GM21423 (cell line): ENCODE measurements around the gene THAP9.
"Not testable (repeated sequence)": the region's sequence is repeated elsewhere in the genome, so short reads cannot be mapped to it uniquely, and the experiment has no call there.

ENCODE experiments used
- ATAC-seq: cut with Tn5 transposase; IDR thresholded peaks from one replicate; pipeline ENCODE4 v1.9.1; 2021; ENCODE audit warnings: mild to moderate bottlenecking, moderate library complexity; ENCODE audit not compliant: unreplicated experiment

The THAP9 gene, protein sequence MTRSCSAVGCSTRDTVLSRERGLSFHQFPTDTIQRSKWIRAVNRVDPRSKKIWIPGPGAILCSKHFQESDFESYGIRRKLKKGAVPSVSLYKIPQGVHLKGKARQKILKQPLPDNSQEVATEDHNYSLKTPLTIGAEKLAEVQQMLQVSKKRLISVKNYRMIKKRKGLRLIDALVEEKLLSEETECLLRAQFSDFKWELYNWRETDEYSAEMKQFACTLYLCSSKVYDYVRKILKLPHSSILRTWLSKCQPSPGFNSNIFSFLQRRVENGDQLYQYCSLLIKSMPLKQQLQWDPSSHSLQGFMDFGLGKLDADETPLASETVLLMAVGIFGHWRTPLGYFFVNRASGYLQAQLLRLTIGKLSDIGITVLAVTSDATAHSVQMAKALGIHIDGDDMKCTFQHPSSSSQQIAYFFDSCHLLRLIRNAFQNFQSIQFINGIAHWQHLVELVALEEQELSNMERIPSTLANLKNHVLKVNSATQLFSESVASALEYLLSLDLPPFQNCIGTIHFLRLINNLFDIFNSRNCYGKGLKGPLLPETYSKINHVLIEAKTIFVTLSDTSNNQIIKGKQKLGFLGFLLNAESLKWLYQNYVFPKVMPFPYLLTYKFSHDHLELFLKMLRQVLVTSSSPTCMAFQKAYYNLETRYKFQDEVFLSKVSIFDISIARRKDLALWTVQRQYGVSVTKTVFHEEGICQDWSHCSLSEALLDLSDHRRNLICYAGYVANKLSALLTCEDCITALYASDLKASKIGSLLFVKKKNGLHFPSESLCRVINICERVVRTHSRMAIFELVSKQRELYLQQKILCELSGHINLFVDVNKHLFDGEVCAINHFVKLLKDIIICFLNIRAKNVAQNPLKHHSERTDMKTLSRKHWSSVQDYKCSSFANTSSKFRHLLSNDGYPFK

DNA sequence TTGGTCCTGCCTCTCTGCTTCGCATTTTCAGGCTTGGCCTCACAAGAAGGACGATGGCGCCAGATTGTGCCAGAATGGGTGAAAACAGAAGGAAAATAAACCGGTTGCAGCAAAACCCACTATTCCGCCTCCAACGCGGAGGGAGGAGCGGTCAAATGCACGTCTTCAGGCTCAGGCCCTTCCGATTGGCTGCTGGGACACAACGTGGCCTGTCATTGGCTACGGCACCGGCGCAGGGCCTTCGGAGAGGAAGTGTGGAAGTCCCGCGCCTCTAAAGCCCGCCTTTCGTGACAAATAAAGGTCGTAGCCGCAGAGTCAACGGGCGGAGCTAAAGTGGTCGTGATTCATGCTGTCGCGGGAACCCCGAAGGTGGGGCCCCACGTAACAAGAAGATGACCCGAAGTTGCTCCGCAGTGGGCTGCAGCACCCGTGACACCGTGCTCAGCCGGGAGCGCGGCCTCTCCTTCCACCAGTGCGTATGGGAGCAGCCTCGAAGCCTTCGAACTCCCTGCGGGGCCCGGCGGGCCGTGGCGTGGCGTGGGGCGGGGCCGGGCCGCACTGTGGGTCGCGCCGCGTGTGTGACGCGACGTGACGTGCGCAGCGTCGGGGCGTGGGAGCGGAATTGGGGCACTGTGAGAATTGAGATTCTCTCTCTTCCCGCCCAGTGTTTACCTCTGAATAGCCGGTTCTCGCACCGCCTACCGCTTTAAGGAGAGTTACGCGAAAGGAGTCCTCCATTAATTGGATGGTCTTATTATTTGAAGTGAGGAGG is at the start of gene THAP9:
TSS of gene THAP9 (plus strand) at position 325 of the 772 bp plus-strand sequence. CDS start at position 393, 68 bp downstream.
- peak; percentile 85 for ATAC-seq

DNA sequence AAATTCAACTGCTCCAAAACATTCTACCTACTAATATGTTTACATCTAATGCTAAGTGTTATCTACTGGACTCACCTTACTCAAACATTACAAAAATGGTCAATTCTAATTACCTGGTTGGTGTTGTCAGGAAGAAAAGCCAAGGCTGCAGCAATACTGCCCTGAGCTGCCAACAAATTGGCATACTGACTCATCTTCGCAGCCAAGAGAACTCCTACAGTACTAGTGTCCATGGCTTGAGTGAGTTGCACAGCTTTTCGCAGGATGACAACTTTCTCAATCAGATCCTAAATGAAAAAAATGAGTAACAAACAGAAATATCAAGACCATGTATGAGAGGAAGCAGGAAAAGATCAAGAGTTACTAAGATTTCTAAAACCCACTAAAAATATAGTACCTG is 49.2 kb upstream of the THAP9 start:
- ATAC-seq, result no peak

DNA sequence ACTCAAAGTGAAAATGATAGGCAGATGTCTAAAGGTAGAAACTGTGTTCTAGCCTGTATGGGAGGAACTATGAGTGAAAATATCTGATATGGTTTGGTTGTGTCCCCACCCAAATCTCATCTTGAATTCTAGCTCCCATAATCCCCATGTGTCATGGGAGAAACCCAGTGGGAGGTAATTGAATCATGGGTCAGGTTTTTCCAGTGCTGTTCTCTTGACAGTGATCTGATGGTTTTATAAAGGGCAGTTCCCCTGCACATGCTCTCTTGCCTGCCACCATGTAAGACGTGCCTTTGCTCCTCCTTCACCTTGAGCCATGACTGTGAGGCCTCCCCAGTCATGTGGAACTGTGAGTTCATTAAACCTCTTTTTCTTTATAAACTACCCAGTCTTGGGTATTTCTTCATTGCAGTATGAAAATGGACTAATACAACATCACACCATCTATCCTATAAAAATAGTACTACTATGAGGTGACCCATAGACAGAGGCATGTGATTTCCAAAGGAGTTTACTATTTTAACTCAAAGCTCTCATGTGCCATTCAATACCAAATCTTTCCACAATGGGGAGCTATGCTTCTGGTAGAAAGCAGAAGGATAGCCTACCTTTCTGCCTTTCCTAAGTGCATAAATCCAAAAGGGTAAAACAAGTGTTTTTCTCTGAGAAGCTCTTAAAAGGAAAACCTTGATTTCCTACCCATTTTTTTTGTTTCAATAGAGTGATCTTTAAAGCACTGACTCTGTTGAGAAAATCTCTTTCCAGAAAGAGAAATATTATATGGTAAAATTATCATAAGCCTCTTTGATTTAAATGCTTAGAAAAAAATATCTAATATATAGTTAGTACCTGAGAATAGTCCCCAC is 48.4 kb upstream of the THAP9 start:
- ATAC-seq, result no peak

DNA sequence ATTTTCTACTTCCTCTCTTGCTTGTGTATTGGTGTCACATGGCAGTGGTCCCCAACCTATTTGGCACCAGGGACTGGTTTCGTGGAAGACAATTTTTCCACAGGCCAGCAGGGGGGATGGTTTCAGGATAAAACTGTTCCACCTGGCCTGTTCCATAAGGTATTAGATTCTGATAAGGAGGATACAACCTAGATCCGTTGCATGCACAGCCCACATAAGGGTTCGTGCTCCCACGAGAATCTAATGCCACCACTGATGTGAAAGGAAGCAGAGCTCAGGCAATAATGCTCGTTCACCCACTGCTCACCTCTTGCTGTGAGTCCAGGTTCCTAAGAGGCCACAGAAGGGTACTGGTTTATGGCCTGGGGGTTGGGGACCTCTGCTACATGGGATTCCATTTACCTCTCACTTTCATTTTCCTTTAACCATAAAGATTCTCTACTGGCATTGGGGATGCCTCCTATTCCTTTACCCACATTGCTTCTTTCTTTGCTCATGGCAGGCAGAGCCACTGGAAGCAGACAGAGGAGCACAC is 47.7 kb upstream of the THAP9 start:
- ATAC-seq, result no peak

DNA sequence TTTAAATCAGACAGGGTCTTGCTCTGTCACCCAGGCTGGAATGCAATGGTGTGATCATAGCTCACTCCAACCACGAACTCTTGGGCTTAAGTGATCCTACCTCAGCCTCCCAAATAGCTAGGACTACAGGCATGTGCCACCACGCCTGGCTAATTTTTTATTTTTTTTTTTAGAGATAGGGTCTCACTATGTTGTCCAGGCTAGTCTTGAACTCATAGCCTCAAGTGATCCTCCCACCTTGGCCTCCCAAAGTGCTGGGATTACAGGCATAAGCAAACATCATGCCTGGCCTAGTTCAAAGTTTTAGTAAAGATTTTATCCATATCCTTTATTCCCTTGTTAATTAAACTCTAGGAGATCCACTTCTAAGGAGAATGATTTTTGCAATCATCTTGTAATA is 40.0 kb upstream of the THAP9 start:
- not testable (repeated sequence) for ATAC-seq

DNA sequence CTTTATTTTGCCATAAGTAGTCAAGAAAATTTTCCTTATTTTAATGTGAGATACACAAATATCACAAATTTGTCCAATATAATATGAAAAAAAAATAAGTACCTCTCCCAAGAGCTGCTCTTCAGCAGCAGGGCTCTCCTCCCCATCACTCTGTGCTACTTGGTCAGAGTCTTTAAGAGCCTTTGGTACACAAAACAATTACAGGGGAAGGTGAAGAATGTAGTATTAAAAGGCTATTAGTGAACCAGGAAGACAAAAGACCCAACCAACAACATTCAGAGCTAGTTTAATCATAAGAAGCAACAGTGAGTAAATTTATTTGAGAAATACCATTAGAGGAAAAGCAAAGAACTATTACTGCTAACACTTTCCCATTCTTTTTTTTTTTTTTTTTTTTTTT is 39.0 kb upstream of the THAP9 start:
- no peak for ATAC-seq

DNA sequence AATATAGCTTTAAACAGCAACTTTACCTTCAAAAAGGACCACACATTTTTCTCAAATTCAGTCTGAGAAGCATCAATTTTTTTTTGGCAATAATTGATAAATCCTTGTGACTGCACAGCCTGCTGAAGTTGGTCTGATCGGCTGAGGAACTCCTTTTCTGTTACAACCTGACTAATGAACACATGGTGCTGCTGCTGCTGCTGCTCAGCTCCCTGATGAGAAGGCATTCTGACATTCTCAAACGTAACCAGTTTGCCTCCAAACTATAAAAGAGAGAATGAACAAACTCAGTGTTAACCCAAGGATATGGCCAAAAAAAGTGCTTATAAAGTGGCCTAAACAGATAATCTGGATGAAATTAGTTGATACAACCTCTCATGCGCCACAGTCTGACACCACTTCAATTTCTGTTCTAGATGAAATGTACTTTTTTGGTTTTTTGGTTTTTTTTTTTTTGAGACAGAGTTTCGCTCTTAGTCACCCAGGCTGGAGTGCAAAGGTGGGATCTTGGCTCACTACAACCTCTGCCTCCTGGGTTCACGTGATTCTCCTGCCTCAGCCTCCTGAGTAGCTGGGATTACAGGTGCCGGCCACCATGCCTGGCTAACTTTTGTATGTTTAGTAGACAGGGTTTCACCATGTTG is 36.1 kb upstream of the THAP9 start:
- no peak for ATAC-seq

DNA sequence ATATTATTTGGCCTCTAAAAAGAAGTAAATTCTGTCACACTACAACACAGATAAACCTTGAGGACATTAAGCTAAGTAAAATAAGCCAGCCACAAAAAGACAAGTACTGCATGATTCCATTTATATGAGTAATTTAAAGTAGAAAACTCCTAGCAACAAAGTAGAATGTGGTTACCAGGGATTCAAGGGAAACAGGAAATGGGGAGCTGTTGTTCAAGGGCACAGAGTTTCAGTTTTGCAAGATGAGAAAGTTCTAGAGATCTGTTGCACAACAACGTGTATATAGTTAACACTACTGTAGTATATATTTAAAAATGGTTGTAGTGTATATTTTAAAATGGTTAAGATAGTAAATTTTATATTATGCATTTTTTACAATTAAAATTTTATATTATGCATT is 34.9 kb upstream of the THAP9 start:
- no peak for ATAC-seq

DNA sequence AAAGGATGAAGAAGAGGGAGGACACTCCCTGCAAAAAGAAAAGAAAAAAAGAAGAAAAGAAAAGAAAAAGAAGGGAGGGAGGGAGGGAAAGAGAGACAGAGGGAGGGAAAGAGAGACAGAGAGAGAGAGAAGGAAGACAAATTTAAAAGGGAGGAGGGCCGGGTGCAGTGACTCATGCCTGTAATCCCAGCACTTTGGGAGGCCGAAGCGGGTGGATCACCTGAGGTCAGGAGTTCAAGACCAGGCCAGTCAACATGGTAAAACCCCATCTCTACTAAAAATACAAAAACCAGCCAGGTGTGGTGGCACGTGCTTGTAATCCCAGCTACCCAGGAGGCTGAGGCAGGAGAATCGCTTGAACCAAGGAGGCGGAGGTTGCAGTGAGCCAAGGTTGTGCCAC is 34.5 kb upstream of the THAP9 start:
- ATAC-seq, result not testable (repeated sequence)

DNA sequence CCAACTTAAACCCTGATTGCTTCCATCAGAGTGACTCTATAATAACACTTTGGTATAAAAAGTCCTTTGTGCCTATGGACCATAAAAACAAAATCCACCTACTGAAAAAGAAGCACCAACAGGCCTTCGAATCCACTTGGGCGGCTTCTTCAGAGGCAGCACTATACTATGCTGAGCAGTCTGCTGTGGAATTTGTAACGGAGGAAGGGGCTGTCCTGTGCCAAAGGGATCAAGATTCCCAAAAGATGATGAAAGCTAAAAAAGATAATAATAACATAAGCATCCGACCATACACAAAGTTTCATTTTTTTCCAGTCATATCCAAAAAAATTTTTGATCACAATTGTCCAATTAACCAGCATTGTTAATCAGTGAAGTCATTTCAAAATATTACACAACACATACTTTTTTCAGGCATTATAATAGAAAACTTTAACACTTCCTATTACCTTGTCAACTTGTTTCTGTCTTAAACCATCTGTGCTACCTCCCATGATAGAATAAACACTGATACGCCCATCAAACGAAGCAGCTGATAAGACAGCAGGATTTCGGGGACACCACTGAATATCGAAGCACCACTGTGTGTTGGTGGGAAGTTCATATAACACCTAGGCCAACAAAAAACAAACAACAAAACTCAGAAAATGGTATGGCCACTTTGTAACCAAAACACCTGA is 33.7 kb upstream of the THAP9 start:
- no peak for ATAC-seq

DNA sequence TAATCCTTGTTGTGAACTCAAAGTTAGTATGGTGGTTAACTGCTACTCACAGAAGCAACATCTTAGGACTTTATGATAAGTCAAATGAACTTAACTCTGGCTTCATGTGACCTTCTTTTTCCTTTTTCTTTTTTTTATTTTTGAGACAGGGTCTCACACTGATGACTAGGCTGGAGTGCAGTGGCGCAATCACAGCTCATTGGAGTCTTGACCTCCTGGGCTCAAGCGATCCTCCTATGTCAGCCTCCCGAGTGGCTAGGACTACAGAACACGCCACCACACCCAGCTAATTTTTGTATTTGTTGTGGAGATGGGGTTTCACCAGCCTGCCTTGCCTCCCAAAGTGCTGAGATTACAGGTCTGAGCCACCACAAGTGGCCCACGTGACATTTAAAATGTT is 32.0 kb upstream of the THAP9 start:
- ATAC-seq, result no peak

DNA sequence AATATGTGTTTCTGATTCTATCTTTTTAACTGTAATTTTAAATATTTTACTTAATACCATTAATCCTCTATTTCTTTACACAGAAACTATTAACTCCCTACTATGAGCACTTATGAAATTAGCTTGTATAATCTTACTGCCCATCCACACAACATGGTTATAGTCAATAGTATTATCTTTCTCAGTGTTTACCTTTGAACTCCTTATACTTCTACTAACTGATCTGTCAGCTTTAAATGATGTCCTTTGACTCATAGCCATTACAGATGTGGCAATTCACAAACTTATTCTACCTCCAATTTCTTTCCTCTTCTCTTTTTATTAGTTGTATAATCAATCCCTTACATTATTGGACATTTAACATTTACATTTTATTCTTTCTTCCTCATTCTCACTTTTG is 15.1 kb upstream of the THAP9 start:
- no peak for ATAC-seq

DNA sequence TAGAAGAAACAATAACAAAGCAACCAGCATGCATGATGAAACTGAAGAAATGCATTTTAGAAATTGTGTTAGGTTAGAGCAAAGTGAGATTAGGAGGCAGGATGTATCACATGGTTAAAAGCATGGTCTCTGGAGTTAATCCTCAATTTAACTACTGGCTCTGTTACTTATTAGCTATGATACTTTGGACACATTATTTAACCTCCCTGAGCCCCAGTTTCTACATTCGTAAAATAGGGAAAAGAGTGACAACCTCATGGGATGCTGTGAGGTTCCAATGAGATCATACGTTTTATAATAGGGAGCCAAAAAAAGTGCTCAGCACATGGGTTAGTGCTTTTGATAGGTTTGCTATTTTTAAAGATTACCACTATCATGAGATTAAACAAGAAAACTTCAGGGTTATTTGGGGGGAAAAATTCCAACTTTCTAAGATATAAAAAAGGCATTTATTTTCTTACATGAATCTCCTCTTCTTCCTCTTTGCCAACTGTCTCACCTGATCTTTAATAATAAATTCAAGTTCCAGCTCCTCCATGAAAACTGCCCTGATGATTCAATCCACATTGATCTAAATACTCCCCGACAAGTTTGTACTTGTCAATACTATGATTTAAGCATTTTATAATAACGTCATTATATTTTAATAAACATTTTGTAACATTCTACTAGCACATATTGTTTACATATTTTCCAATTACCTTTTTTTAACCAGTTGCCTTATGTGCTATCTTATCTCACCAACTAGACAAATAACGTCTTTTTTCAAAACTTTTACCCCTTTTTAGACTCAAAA is 14.2 kb upstream of the THAP9 start:
- ATAC-seq, result no peak

DNA sequence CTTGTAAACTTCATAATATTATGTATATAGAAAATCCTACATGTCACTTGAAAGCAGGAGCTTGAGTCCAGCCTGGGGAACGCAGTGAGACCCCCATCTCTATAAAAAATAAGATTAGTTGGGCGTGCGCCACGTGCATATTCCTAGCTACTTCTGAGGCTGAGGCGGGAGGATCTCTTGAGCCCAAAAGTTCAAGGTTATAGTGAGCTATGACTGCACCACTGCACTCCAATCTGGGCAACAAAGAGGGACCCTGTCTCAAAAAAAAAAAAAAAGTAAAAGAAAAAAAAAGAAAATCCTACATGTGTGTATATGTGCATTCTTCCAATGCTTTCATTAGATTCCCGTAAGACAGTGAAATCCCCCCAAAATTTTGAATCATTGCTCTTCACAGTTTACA is 11.2 kb upstream of the THAP9 start:
- no peak for ATAC-seq

DNA sequence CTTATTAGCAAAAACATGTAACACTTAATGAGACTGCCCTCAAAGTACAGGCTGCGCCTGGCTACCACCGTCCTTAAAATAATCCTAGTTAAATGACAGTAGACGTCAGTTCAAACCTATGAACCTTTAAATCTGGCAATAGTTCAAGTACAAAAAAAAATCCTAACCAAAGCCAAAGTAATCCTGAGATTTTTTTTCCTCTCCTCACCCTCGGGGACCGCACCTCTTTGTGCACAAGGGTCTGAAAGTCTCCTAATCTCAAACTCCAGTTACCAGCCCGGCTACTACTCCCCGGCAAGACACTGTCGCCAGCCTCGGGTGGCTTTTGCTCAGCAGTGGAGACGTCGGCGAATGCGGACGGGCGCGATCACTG is 10.0 kb upstream of the THAP9 start:
- ATAC-seq, result no peak

DNA sequence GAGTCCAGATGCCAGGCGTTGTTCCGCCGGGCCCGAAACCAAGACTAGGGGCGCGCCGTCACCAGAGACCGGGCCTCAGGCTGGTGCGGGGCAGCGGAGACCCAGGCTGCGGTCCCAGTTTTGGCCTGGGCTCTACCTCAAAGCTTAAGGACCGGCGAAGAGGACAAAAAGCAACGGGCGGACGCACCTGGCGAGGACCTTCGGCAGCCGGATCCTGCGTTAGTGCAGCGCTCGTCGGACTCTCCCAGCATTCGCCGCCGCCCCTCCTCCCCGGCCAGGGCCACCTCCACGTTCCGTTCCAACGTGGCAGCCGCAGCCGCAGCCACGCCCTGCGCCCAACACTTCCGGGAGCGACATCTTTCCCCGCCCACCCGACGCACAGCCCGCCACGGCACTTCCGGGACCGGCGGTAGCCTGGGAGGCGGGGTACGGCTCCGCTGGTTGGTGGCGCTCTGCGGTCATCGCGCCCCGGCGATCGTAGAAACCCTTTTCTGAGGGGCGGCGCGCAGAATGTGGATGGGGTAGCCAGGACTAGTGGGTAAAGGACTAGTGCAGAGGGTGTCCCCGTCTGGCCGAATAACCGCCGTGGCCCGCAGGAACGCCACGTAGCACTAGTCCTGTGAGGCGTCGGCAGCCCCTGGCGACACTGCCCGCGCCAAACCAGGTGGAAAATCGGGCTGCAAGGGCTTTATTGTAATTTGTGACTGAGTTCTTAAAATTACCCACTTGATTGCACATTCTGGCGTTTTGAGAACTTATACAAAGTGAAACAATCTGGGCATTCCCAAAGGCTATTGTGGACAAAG is 9.4 kb upstream of the THAP9 start, which contains the start of gene SEC31A:
TSS of gene SEC31A (minus strand) at position 253 of the 806 bp plus-strand sequence. CDS start 9,217 bp downstream, outside the sequence.
- peak; percentile 90 for ATAC-seq
